Measurements from ENCODE around the gene ZNF148.

ZNF148 gene

DNA sequence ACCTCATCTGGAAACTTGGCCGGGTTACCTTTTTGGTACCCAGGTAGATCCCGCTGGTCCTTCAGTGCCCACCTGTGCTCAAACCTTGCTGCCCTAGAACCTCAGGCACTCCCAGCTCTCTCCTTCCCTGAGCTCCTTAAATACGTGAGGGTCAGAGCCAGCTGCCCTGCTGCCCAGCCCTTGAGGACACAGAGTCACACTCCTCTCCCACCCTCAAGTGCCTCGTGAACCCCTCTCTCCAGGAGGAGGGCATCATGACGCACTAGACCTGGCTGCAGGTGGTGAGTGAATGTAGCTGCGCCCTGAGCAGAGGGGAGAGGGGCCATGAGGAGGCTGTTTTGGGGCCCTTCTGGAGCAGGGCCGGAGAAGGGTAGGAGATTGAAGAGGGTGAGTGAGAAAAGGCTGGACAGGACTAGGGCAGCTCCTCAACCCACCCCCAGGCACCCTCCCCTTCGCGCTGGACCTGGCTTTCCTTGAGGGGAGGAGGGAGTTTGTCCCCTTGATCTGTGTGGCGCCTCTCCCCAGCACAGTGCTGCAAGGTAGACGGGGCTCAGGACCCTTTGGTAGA, 163.5 kb downstream of the ZNF148 start:
- DNase-seq (ENCODE audit: low read depth, low spot score) = no peak
- in situ Hi-C loops (cut with HindIII; ENCODE audit: low sequenced_read_pairs) = no loop called here
- H3K4me3 ChIP-seq (ENCODE audit: low read depth, low read length) = peak overlapping the region; percentile 43
- TF ChIP-seq, protein P1, sequence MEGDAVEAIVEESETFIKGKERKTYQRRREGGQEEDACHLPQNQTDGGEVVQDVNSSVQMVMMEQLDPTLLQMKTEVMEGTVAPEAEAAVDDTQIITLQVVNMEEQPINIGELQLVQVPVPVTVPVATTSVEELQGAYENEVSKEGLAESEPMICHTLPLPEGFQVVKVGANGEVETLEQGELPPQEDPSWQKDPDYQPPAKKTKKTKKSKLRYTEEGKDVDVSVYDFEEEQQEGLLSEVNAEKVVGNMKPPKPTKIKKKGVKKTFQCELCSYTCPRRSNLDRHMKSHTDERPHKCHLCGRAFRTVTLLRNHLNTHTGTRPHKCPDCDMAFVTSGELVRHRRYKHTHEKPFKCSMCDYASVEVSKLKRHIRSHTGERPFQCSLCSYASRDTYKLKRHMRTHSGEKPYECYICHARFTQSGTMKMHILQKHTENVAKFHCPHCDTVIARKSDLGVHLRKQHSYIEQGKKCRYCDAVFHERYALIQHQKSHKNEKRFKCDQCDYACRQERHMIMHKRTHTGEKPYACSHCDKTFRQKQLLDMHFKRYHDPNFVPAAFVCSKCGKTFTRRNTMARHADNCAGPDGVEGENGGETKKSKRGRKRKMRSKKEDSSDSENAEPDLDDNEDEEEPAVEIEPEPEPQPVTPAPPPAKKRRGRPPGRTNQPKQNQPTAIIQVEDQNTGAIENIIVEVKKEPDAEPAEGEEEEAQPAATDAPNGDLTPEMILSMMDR (IDR thresholded peaks at IDR 0.05; ENCODE audit: low read depth, low read length) = no peak

DNA sequence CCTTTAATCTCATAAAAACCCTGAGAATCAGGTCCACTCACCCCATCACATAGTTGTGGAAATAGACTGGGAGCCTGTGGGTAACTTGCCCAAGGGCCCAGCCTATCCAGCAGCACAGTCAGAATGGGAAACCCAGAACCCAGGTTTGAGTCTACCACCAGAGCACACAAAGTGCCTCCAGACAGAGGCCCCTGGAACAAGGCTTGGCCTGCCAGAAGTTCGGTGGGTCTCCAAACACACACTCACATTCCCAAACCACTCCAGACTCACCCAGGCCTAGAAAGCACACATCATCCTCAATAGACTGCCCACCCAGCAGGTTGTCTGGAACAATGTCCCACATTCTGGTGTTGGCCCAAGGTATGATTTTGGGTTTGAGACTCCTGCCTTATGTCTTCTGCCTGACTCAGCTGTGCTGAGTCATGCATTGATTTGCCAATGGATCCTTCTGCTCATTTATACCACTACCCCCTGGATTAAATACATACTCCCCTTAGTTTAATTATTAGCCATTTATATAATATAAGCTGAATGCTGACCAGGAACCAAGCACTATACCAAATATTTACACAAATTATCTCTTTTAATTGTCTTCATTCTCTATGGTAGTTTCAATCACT, 167.1 kb downstream of the ZNF148 start:
- no peak for DNase-seq (ENCODE audit: low read depth, low spot score)
- TF ChIP-seq, protein P1 (IDR thresholded peaks at IDR 0.05; ENCODE audit: low read depth, low read length) = no peak
- no peak overlapping the region for H3K4me3 ChIP-seq (ENCODE audit: low read depth, low read length)
- in situ Hi-C loops (cut with HindIII; ENCODE audit: low sequenced_read_pairs) = no loop called here

DNA sequence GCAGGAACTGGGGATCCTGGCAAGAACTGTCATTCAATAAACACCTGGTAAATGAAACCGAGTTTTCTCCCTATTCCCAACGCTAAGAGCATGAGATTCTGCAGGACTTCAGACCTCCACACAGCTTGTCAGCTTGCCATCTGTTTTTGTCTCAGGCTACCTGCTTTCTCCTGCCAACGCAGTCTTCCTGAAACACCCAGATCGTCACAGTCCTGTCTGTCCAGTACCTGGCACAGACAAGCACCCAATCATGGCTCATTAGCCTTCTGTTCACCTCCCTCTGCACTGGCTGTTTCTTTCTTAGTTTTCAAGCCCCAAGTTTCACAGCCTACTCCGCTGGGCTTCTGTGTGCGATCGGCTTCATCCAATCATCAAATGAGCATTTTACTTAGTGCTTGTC, 167.6 kb downstream of the ZNF148 start:
- in situ Hi-C loops (cut with HindIII; ENCODE audit: low sequenced_read_pairs) = no loop called here
- DNase-seq (ENCODE audit: low read depth, low spot score) = no peak
- TF ChIP-seq, protein P1 (IDR thresholded peaks at IDR 0.05; ENCODE audit: low read depth, low read length) = no peak

DNA sequence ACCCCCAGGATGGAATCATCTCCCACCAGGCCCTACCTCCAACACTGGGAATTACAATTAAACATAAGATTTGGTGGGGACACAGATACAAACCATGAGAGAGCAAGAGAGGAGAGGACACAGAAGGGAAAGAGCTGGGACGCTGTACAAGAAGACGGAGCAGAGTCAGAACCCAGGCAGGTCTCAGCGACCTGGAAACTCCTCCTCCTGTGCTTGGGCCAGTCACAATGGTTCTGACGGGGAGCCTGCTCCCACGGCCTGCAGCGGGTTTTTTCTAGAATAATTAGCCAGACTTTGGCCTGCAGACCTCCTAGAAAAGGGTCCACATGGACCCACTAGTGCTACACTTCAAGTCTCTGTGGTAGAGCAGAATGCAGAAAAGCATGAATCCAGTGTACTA, 168.2 kb downstream of the ZNF148 start:
- TF ChIP-seq, protein P1 (IDR thresholded peaks at IDR 0.05; ENCODE audit: low read depth, low read length) = no peak
- H3K4me3 ChIP-seq (ENCODE audit: low read depth, low read length) = no peak overlapping the region
- in situ Hi-C loops (cut with HindIII; ENCODE audit: low sequenced_read_pairs) = no loop called here
- DNase-seq (ENCODE audit: low read depth, low spot score) = no peak

More for the DNA sequence above, 167.6 kb downstream of the ZNF148 start:
- H3K4me3 ChIP-seq (ENCODE audit: low read depth, low read length) = no peak overlapping the region

DNA sequence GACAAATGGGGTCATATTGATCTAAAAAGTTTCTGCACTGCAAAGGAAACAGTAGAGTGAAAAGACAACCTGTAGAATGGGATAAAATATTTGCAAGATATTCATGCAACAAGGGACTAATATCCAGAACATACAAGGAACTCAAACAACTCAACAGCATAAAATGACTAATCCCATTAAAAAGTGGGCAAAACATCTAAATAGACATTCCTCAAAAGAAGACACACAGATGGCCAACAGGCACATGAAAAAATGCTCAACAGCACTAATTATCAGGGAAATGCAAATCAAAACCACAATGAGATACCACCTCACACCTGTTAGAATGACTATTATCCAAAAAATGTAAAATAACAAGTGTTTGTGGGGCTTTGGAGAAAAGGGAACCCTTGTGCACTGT, 171.4 kb downstream of the ZNF148 start:
- DNase-seq (ENCODE audit: low read depth, low spot score) = no peak
- no peak overlapping the region for H3K4me3 ChIP-seq (ENCODE audit: low read depth, low read length)
- TF ChIP-seq, protein P1 (IDR thresholded peaks at IDR 0.05; ENCODE audit: low read depth, low read length) = no peak
- in situ Hi-C loops (cut with HindIII; ENCODE audit: low sequenced_read_pairs) = no loop called here

DNA sequence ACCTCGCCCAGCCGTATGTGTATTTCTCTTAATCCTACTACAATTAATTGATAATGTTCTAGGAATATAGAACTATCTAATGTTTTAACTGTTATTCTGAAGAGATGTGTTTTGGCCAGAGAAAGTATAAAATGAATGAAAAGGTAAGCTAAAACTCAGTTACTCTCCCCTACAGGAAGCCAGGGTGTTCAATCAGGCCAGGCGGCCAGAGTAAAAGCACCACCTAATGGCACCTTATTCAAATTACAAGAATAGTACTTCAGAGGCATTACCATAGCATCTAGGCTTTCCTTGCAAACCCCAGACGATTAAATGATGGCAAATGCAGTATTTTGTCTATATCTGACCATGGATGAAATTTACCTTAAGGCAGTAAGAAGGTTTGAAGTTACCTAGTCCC, 172.9 kb downstream of the ZNF148 start:
- DNase-seq (ENCODE audit: low read depth, low spot score) = peak; percentile 29
- TF ChIP-seq, protein P1 (IDR thresholded peaks at IDR 0.05; ENCODE audit: low read depth, low read length) = peak; percentile 35
- in situ Hi-C loops (cut with HindIII; ENCODE audit: low sequenced_read_pairs) = no loop called here
- H3K4me3 ChIP-seq (ENCODE audit: low read depth, low read length) = no peak overlapping the region

Measured in astrocyte of the spinal cord (primary cell).